ENCODE results near the gene IFNLR1.
A peak's percentile ranks its signal among the peaks of the same experiment; 100 is the strongest.

IFNLR1 gene

DNA sequence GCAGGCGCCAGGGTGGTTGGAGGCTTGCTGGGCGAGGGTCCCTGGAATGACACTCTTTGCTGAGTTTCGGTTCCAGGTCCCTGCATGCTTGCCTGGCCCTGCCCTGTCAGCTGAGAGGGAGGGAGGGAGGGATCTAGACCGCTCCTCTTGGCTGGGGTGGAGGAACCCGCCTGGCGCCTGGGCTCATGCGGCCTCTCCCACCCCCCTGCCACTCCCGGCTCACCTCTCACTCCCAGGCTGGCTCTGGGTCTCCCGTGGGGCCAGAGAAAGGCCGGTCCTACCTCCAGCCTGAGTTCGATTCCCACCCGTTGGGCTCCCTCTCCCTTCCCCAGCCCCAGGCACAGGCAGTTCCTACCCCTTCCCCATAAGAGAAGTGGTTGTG lies 19.0 kb upstream of the IFNLR1 start:
- no peak overlapping the region for H3K4me3 ChIP-seq (ENCODE audit: low read length)
- no peak for DNase-seq (ENCODE audit: low read depth)
- TF ChIP-seq, protein P1, sequence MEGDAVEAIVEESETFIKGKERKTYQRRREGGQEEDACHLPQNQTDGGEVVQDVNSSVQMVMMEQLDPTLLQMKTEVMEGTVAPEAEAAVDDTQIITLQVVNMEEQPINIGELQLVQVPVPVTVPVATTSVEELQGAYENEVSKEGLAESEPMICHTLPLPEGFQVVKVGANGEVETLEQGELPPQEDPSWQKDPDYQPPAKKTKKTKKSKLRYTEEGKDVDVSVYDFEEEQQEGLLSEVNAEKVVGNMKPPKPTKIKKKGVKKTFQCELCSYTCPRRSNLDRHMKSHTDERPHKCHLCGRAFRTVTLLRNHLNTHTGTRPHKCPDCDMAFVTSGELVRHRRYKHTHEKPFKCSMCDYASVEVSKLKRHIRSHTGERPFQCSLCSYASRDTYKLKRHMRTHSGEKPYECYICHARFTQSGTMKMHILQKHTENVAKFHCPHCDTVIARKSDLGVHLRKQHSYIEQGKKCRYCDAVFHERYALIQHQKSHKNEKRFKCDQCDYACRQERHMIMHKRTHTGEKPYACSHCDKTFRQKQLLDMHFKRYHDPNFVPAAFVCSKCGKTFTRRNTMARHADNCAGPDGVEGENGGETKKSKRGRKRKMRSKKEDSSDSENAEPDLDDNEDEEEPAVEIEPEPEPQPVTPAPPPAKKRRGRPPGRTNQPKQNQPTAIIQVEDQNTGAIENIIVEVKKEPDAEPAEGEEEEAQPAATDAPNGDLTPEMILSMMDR (conservative IDR thresholded peaks at IDR 0.05; ENCODE audit: low read depth, low read length) = no peak

DNA sequence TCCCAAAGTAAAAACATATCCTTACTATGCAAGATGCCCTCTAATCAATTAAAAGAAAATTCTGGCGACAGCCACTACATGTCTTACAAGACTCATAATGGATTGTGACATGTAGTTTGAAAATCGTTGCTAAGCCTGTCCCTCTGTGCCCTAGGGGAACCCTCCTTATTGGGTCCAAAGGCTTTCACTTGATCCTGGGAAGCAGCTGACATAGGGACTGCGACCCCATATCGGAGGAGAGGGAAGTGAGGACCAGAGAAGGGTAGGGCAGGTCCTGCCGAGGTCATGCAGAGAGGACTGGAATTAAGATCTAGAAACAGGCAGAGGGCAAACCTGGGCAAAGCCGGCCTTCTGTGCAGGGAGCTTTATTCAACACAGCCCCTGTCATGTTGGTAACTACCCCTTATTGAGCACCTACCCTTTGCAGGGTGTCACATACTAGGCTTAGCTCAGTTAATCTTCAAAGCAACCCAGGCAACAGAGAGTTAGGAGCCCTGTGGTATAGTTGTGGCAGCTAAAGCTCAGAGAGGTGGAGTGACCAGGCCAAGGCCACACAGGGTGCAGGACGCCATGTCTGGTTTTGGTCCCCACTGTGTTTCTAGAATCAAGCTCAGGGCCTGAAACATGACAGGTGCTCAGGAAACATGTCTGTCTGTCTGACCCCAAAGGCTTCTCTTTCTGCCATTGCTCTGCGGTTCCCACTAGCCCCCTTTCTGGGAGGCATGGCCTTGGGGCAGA lies 18.4 kb upstream of the IFNLR1 start:
- H3K4me3 ChIP-seq (ENCODE audit: low read length) = no peak overlapping the region
- TF ChIP-seq, protein P1 (conservative IDR thresholded peaks at IDR 0.05; ENCODE audit: low read depth, low read length) = no peak
- no peak for DNase-seq (ENCODE audit: low read depth)

GRCh38 chr1:24204116-24204515 lies 17.0 kb upstream of the IFNLR1 start:
- no peak for DNase-seq (ENCODE audit: low read depth)
- H3K4me3 ChIP-seq (ENCODE audit: low read length) = no peak overlapping the region
- TF ChIP-seq, protein P1 (conservative IDR thresholded peaks at IDR 0.05; ENCODE audit: low read depth, low read length) = no peak

DNA sequence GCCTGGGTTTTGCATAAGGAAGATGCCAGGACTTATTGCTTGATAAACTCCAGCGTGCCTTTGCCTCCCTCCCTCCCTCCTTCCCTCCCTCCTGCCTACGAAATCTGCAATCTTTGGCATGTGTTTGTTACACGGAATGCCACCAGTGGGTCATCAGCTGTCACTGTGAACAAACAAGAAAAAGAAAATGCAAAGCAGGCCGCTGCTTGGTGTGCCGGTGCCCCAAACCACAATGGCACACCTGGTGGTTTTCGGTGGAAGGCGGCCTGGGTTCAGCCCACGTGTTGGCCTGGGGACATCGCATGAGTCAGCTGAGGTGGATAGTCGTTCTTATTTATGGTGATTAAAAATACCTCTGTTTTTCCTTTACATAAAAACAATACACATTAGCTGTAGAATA lies 16.3 kb upstream of the IFNLR1 start:
- TF ChIP-seq, protein P1 (conservative IDR thresholded peaks at IDR 0.05; ENCODE audit: low read depth, low read length) = no peak
- DNase-seq (ENCODE audit: low read depth) = no peak
- H3K4me3 ChIP-seq (ENCODE audit: low read length) = no peak overlapping the region

DNA sequence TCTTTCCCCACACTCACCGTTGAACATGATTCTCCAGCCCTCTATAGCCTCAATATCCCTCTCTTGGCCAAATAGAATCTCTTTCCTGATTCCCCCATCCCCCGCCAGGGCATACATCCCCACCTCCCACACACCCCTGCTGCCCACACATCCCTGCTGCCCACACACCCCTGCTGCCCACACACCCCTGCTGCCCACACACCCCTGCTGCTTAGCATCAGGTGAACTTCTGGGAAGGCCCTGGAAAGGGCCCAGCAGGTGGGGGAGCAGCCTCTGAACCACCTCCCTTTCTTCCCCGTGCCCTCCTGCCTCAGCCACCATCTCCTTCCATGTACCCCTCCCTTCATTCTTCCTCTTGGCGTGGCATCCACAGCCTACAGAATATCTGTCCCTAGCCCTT lies 15.9 kb upstream of the IFNLR1 start:
- H3K4me3 ChIP-seq (ENCODE audit: low read length) = no peak overlapping the region
- TF ChIP-seq, protein P1 (conservative IDR thresholded peaks at IDR 0.05; ENCODE audit: low read depth, low read length) = no peak
- no peak for DNase-seq (ENCODE audit: low read depth)

DNA sequence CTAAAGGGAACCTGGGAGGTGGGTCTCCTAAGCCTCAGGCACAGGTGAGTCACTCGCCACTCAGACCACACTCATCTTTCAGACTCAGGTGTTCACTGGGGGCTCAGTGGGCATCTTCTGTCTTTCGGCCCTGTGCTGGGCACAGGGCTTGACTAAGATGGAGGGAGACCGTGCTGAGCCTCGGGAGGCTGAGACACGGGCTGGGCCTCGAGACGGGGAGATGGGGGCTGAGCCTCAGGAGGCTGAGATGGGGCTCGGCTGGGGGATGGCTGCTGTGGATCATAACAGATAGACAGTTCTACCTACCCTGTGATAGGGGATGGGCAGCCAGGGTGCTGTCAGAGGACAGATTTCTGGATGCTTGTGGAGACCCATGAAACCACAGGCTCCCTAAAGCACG lies 15.5 kb upstream of the IFNLR1 start:
- no peak for DNase-seq (ENCODE audit: low read depth)
- H3K4me3 ChIP-seq (ENCODE audit: low read length) = no peak overlapping the region
- TF ChIP-seq, protein P1 (conservative IDR thresholded peaks at IDR 0.05; ENCODE audit: low read depth, low read length) = no peak

- H3K4me3 ChIP-seq (ENCODE audit: low read length) = no peak overlapping the region
- peak; percentile 36 for DNase-seq (ENCODE audit: low read depth)
- TF ChIP-seq, protein P1 (conservative IDR thresholded peaks at IDR 0.05; ENCODE audit: low read depth, low read length) = peak; percentile 80
These were observed 14.9 kb upstream of the IFNLR1 start for GRCh38 chr1:24201941-24202440.

Data from retinal pigment epithelial cell (primary cell).